HFF-Myc (cell line): ENCODE measurements around the gene TUSC2.

Source experiments
- DNase-seq: peaks from one replicate; pipeline ENCODE4 v3.0.0-alpha.2; 2011; ENCODE audit warnings: low read depth; ENCODE audit errors: extremely low read depth
- H3K4me3 ChIP-seq: replicated peaks from 2 replicates; pipeline ENCODE4 v1.5.1; 2011; ENCODE audit warnings: low read depth, mild to moderate bottlenecking, control low read depth, low read length
- TF ChIP-seq, protein P1 (sequence below): IDR thresholded peaks from 2 replicates; pipeline ENCODE4 v1.5.1; 2012; ENCODE audit warnings: mild to moderate bottlenecking, low read depth, low read length, control low read depth; ENCODE audit errors: missing control alignments

The TUSC2 gene

GRCh38 chr3:50354850-50355249 lies 26.8 kb upstream of the TUSC2 start:
- no peak overlapping the region for H3K4me3 ChIP-seq
- DNase-seq: no peak
- TF ChIP-seq, protein P1, sequence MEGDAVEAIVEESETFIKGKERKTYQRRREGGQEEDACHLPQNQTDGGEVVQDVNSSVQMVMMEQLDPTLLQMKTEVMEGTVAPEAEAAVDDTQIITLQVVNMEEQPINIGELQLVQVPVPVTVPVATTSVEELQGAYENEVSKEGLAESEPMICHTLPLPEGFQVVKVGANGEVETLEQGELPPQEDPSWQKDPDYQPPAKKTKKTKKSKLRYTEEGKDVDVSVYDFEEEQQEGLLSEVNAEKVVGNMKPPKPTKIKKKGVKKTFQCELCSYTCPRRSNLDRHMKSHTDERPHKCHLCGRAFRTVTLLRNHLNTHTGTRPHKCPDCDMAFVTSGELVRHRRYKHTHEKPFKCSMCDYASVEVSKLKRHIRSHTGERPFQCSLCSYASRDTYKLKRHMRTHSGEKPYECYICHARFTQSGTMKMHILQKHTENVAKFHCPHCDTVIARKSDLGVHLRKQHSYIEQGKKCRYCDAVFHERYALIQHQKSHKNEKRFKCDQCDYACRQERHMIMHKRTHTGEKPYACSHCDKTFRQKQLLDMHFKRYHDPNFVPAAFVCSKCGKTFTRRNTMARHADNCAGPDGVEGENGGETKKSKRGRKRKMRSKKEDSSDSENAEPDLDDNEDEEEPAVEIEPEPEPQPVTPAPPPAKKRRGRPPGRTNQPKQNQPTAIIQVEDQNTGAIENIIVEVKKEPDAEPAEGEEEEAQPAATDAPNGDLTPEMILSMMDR: no peak

DNA sequence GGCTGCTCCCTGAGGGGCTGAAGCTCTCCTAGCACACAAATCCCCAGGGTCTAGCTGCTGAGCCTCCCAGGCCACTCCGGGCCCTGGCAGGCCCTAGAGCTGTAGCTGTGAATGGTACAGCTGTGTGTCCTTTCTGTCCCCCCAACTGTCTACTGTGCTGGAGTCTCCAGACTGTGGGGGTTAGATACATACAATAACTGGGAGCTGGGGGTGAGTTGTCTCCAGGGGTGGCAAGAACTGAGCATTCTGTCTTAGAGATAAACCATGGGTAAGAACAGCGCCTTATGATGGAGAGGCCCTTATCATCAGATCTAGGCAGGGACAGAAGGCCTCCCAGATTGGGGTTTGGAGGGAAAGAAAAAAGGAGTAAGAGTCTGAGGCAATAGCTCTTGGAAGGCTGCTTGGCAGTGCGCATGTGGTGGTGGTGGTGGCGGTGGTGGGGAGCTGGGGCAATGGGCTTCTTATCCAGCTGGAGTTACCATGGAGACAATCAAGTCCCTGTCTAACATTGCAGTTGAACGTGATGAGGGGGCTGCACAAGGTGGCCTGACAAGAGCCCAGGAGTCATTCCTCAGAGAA lies 26.3 kb upstream of the TUSC2 start:
- H3K4me3 ChIP-seq: no peak overlapping the region
- TF ChIP-seq, protein P1: no peak
- no peak for DNase-seq

DNA sequence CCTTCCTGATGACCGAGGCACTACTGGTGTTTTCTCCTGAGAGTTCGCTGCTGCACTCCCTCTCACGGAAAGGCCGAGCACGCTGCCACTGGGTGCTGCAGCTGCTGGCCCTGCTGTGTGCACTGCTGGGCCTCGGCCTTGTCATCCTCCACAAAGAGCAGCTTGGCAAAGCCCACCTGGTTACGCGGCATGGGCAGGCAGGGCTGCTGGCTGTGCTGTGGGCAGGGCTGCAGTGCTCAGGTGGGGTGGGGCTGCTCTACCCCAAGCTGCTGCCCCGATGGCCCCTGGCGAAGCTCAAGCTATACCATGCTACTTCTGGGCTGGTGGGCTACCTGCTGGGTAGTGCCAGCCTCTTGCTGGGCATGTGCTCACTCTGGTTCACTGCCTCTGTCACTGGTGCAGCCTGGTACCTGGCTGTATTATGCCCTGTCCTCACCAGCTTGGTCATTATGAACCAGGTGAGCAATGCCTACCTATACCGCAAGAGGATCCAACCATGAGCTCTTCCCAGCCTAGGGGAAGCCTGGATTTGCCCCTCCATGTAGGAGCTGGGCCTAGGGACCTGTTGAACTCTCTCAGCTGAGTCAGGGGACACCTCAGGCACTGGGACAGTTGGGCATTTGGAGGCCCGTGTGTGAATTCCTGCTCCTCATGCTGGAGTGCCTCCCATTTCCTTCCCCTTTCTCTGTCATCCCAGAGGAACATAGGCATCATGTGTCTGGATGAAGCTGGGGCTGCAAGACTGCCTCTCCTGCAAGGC lies 25.4 kb upstream of the TUSC2 start:
- DNase-seq: no peak
- TF ChIP-seq, protein P1: no peak
- no peak overlapping the region for H3K4me3 ChIP-seq

DNA sequence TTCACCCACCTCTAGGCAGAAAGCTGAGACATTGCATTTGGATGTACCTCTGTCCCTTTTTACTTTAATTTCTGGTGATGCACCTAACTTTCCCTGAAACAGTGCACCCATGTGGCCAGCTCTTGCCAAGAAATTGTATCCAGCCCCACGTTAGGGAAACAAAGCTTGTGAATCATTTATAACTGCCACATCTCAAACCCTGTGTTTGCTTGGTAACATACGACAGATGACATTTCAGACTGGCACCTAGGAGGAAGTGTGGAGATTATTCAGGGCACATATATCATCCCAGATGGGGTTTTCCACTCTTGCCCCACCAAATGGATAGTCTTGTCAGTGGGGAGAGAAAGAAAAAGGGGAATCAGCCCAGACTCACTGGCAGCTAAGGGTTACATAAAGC lies 24.8 kb upstream of the TUSC2 start:
- H3K4me3 ChIP-seq: no peak overlapping the region
- TF ChIP-seq, protein P1: peak; percentile 20
- DNase-seq: no peak

GRCh38 chr3:50351323-50351697 lies 23.3 kb upstream of the TUSC2 start:
- TF ChIP-seq, protein P1: no peak
- DNase-seq: no peak
- peak overlapping the region; percentile 75 for H3K4me3 ChIP-seq

DNA sequence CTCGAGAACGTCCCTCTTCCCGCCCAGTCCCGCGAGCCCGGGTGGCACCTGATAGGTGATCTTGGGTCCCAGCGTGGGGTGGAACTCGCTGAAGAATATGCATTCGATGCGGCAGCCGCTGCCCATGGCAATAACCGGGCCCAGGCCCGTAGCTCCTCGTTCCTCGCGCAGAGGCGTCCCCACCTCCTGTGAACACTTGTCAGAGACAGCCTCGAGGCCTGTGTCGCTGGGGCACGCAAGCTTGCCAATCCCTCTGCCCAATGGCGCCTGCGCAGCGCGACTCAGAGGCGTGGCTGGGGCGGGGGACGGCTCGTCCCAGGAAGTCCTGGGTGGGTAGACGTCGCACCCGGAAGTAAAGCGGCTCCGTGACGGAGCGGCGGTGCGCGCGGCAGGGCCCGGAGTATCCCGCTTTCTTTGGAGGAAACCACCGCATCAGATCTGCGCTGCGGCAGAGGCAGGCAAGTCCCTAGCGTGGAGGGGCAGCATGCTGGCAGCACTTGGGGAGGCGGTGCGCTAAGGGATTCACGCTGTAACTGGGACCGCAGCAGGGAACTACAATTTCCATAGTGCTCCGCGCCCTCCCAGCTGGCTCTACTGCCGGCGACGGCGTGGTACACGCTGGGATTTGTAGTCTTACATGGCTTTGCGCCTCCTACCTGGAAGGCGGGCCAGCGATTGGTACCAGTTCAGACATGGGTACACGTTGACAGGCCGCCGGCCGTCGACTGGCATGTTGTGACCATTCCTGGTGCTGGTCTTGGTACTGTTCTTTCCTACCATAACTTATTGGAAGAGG lies 22.7 kb upstream of the TUSC2 start, which contains the start of the genes CYB561D2 and NPRL2:
TSS of gene CYB561D2 (plus strand) at position 336 of the 796 bp plus-strand sequence. CDS start 572 bp downstream, outside the sequence.
TSS of gene NPRL2 (minus strand) at position 249 of the 796 bp plus-strand sequence. CDS start at position 126, 123 bp downstream.
- peak within 1 kb of the TSS; percentile 75 for H3K4me3 ChIP-seq
- TF ChIP-seq, protein P1: no peak
- no peak for DNase-seq
